Endothelial cell of umbilical vein (primary cell): Measurements from ENCODE around the gene S100A7. TPM values are rescaled to one million over a fixed set of nuclear protein-coding genes. Genes with fewer than 3 reads are reported as not detected.
"Not testable (repeated sequence)": the region's sequence is repeated elsewhere in the genome, so short reads cannot be mapped to it uniquely, and the experiment has no call there.

Source experiments
- BruUV-seq: library from RNA; stranded (reverse); fragments of 400-500 nt; replicated peaks from 2 replicates; lab custom pipeline; 2021; lab: Mats Ljungman, UMichigan
- CTCF ChIA-PET: fragments of 300-600, 350-600 bp; sonication (Branson Sonifier 250); formaldehyde crosslinking; loops from one replicate; lab custom pipeline; 2021; ENCODE audit warnings: antibody characterized with exemption, inconsistent platforms; lab: Charles Lee
- POLR2A ChIA-PET: fragments of 300-600, 350-600 bp; sonication (Branson Sonifier 250); formaldehyde crosslinking; loops from one replicate; lab custom pipeline; 2021; ENCODE audit warnings: antibody characterized with exemption, inconsistent platforms; lab: Charles Lee
- DNase-seq: peaks from one replicate; pipeline ENCODE4 v3.0.0-alpha.2; 2011; ENCODE audit warnings: low read depth, low spot score
- FAIRE-seq: peaks from 2 replicates; lab custom pipeline; 2011; peaks lifted over from hg19 to GRCh38; lab: Jason Lieb, UNC
- H2AFZ ChIP-seq: 2 replicates; pipeline ENCODE4 v1.6.0; 2012; ENCODE audit warnings: low read depth, low read length, control low read depth, inconsistent platforms
- H3K27ac ChIP-seq: 2 replicates; pipeline ENCODE4 v1.5.1; 2011; ENCODE audit warnings: low read depth, mild to moderate bottlenecking, control low read depth, low read length, moderate library complexity; ENCODE audit not compliant: insufficient read depth
- H3K27me3 ChIP-seq, 2 experiments: 2 replicates each; pipeline versions ENCODE4 v1.6.0 to v1.6.1; 2011; ENCODE audit warnings: low read length in 2 of 2, mixed read lengths in 1 of 2; ENCODE audit not compliant: control insufficient read depth in 2 of 2, insufficient read depth in 2 of 2
- H3K36me3 ChIP-seq, 2 experiments: 2 replicates in 1 of 2; 3 replicates in 1 of 2; pipeline ENCODE4 v1.5.1; 2011; ENCODE audit warnings: low read length in 2 of 2, mild to moderate bottlenecking in 1 of 2, moderate library complexity in 1 of 2; ENCODE audit not compliant: control insufficient read depth in 2 of 2, insufficient read depth in 2 of 2; ENCODE audit errors: extremely low read depth in 1 of 2
- H3K4me1 ChIP-seq: 3 replicates; pipeline ENCODE4 v1.5.1; 2011; ENCODE audit warnings: mild to moderate bottlenecking, low read length; ENCODE audit not compliant: control insufficient read depth, insufficient read depth; ENCODE audit errors: extremely low read depth
- H3K4me2 ChIP-seq: 2 replicates; pipeline ENCODE4 v1.6.1; 2011; ENCODE audit warnings: low read length, control low read depth, mixed read lengths; ENCODE audit not compliant: insufficient read depth
- H3K4me3 ChIP-seq, 3 experiments: fragments of 200-600 bp in 1 of 3; sonication (generic), shearing (Covaris generic) in 1 of 3; replicated peaks in 1 of 3; 2 replicates each; pipeline ENCODE4 v1.5.1; 2011 to 2016; ENCODE audit warnings: control low read depth in 3 of 3, low read length in 3 of 3, mild to moderate bottlenecking in 2 of 3, inconsistent platforms in 1 of 3, low read depth in 1 of 3, moderate library complexity in 1 of 3; ENCODE audit not compliant: insufficient read depth in 1 of 3
- H3K79me2 ChIP-seq: 2 replicates; pipeline ENCODE4 v1.6.0; 2012; ENCODE audit warnings: low read length, inconsistent platforms; ENCODE audit not compliant: control insufficient read depth, insufficient read depth
- H3K9ac ChIP-seq: replicated peaks from 2 replicates; pipeline ENCODE3; 2011; ENCODE audit warnings: low read length, control low read depth; ENCODE audit not compliant: insufficient read depth; ENCODE audit errors: extremely low read depth
- H3K9me1 ChIP-seq: replicated peaks from 3 replicates; pipeline ENCODE4 v1.6.0; 2011; ENCODE audit warnings: mild to moderate bottlenecking, low read length; ENCODE audit not compliant: control insufficient read depth, insufficient read depth; ENCODE audit errors: extremely low read depth
- H3K9me3 ChIP-seq: replicated peaks from 2 replicates; pipeline ENCODE4 v1.5.1; 2012; ENCODE audit warnings: low read length, inconsistent platforms; ENCODE audit not compliant: control insufficient read depth, insufficient read depth
- H4K20me1 ChIP-seq: replicated peaks from 2 replicates; pipeline ENCODE3; 2011; ENCODE audit warnings: mild to moderate bottlenecking, low read length; ENCODE audit not compliant: control insufficient read depth, insufficient read depth; ENCODE audit errors: extremely low read depth
- CTCF ChIP-seq, 2 donors: IDR thresholded peaks; 1 replicate in 1 of 2; 2 replicates in 1 of 2; pipeline ENCODE4 v1.5.1; 2011; ENCODE audit warnings: low read length in 2 of 2, mild to moderate bottlenecking in 2 of 2, moderate library complexity in 2 of 2, control low read depth in 1 of 2, inconsistent platforms in 1 of 2, low read depth in 1 of 2; ENCODE audit not compliant: insufficient read depth in 1 of 2; ENCODE audit errors: extremely low read depth in 1 of 2
- EZH2 ChIP-seq: IDR thresholded peaks from 2 replicates; pipeline ENCODE4 v1.6.1; 2012; ENCODE audit warnings: borderline replicate concordance, low read depth, mild to moderate bottlenecking, moderate library complexity, low read length, inconsistent platforms; ENCODE audit not compliant: severe bottlenecking
- FOS ChIP-seq: IDR thresholded peaks from 2 replicates; pipeline ENCODE4 v1.6.1; 2011; ENCODE audit warnings: mild to moderate bottlenecking, low read length, moderate library complexity, borderline replicate concordance; ENCODE audit not compliant: insufficient read depth
- GATA2 ChIP-seq: IDR thresholded peaks from 2 replicates; pipeline ENCODE4 v1.7.0; 2011; ENCODE audit warnings: low read depth, mild to moderate bottlenecking, moderate library complexity, mixed read lengths, low read length; ENCODE audit not compliant: insufficient read length, insufficient read depth
- JUN ChIP-seq: IDR thresholded peaks from 2 replicates; pipeline ENCODE4 v1.6.1; 2011; ENCODE audit warnings: borderline replicate concordance, low read depth; ENCODE audit not compliant: insufficient read length, insufficient read depth
- MAX ChIP-seq: IDR thresholded peaks from 2 replicates; pipeline ENCODE4 v1.6.1; 2011; ENCODE audit not compliant: insufficient read depth, insufficient read length
- MYC ChIP-seq: IDR thresholded peaks from one replicate; pipeline ENCODE4 v1.6.1; 2011; ENCODE audit warnings: mild to moderate bottlenecking, low read depth, low read length
- POLR2A ChIP-seq: IDR thresholded peaks from 2 replicates; pipeline ENCODE4 v1.6.1; 2012; ENCODE audit warnings: low read depth, mild to moderate bottlenecking, control low read depth, low read length
- POLR2AphosphoS5 ChIP-seq: IDR thresholded peaks from 2 replicates; pipeline ENCODE4 v1.6.1; 2012; ENCODE audit warnings: low read depth, mild to moderate bottlenecking, control low read depth, low read length, moderate library complexity; ENCODE audit not compliant: insufficient read depth
- dilution Hi-C: fragments of 300-500 bp; cut with MboI; formaldehyde crosslinking; loops from one replicate; pipeline ENCODE4 v1.15.0; 2019; ENCODE audit warnings: low sequenced_read_pairs; ENCODE audit not compliant: extremely low pct_ligation_motif_present
- intact Hi-C: fragments of 100-400 bp; cut with micrococcal nuclease; formaldehyde crosslinking; loops from one replicate; pipeline ENCODE4 v1.10.0; 2022
- polyA plus RNA-seq, 4 experiments: library from polyadenylated mRNA; depleted of rRNA in 3 of 4; stranded (reverse) in 3 of 4; unstranded in 1 of 4; fragments of >200 nt; gene quantifications; 2 replicates each; pipeline versions ENCODE4 v1.2.1 to v1.2.3, GENCODE V29; 2011 to 2012; ENCODE audit warnings: missing spikeins in 1 of 4
- total RNA-seq: library from RNA; stranded (reverse); gene quantifications from 2 replicates; pipeline ENCODE4 v1.2.3, GENCODE V29; 2021

The S100A7 gene
- total and polyA plus RNA-seq, 2 donors (not counting 3 experiments of a cell fraction or from before 2014, with no cell fraction given), result not detected

- Histone ChIP-seq H3K9me1 (no peaks in the 10 kb centered on the region), H3K9me3 (no peaks in the 10 kb centered on the region), H3K27me3 (no peaks in the 10 kb centered on the region), H3K79me2 (no peaks in the 10 kb centered on the region), H4K20me1 (no peaks in the 10 kb centered on the region), H3K4me3 (no peak overlapping the region), H3K4me2 (no peak overlapping the region), H3K9ac (no peak overlapping the region), H3K36me3 (no peaks in the 10 kb centered on the region), H2AFZ (no peak overlapping the region), H3K4me1 (no peaks in the 10 kb centered on the region), H3K27ac (no peak overlapping the region)
- ChIA-PET POLR2A (no interaction called here), CTCF (interaction anchor here (1.4 kb wide), 2 partner anchors 10 to 39 kb away, joined by 3 to 4 read pairs; no protein-coding TSS in a partner anchor)
- FAIRE-seq (no peak), DNase-seq (no peak)
- dilution Hi-C loops, result no loop called here
- TF ChIP-seq JUN (no peak), GATA2 (no peak), MAX (no peak), FOS (no peak), MYC (no peak), POLR2AphosphoS5 (no peak), CTCF (IDR thresholded peaks at IDR 0.05; ENCODE audit: extremely low read depth in 1 of 2, insufficient read depth in 1 of 2, low read depth in 1 of 2, low read length in 2 of 2) (no peak), POLR2A (no peak), EZH2 (no peak)
- no TSS peak for BruUV-seq
- intact Hi-C loops, result no loop called here
Measured at GRCh38 chr1:153456396-153456795, 4.1 kb downstream of the S100A7 start.

GRCh38 chr1:153448851-153449250 is 11.6 kb downstream of the S100A7 start:
- H4K20me1 ChIP-seq, POLR2A ChIA-PET, DNase-seq, FAIRE-seq, H3K4me2 ChIP-seq, dilution Hi-C loops, intact Hi-C loops, H3K27ac ChIP-seq, H3K9me1 ChIP-seq, H3K4me3 ChIP-seq, H3K4me1 ChIP-seq, H3K27me3 ChIP-seq, CTCF ChIA-PET, H3K79me2 ChIP-seq, H3K9me3 ChIP-seq, BruUV-seq, H3K9ac ChIP-seq, H2AFZ ChIP-seq, H3K36me3 ChIP-seq: not testable (repeated sequence)
